Gastrocnemius medialis (tissue), 4 donors: ENCODE measurements around the gene DLL4. TPM values are rescaled to one million over a fixed set of nuclear protein-coding genes. Genes with fewer than 3 reads are reported as not detected.

Source experiments
- ATAC-seq, 2 donors: fragments of 150-250 bp; one replicate each; pipeline ENCODE4 v1.9.1; 2016
- DNase-seq, 2 donors: peaks; one replicate each; pipeline ENCODE4 v3.0.0-alpha.2; 2019
- H3K27ac ChIP-seq, 4 donors: fragments of 200-600 bp; sonication (generic); 1 replicate in 1 of 4; 2 replicates in 3 of 4; pipeline ENCODE4 v1.5.1; 2016 to 2018; ENCODE audit warnings: mild to moderate bottlenecking in 2 of 4, moderate library complexity in 1 of 4
- H3K27me3 ChIP-seq, 3 donors: fragments of 200-600 bp; sonication (generic) in 2 of 3; 1 replicate in 1 of 3; 2 replicates in 2 of 3; pipeline versions ENCODE4 v1.5.1 to v1.6.0; 2016 to 2019; ENCODE audit warnings: mild to moderate bottlenecking in 1 of 3, moderate library complexity in 1 of 3
- H3K36me3 ChIP-seq, 2 donors: fragments of 200-600 bp; sonication (generic) in 1 of 2; one replicate each; pipeline ENCODE4 v1.5.1; 2017 to 2018
- H3K4me1 ChIP-seq, 2 donors: fragments of 200-600 bp; sonication (generic) in 1 of 2; one replicate each; pipeline ENCODE4 v1.5.1; 2016 to 2017; ENCODE audit warnings: mild to moderate bottlenecking in 2 of 2
- H3K4me3 ChIP-seq, 4 donors: fragments of 200-600 bp; sonication (generic) in 3 of 4; 1 replicate in 1 of 4; 2 replicates in 3 of 4; pipeline ENCODE4 v1.5.1; 2016 to 2019; ENCODE audit warnings: mild to moderate bottlenecking in 2 of 4
- H3K9me3 ChIP-seq, 3 donors: fragments of 200-600 bp; sonication (generic) in 2 of 3; 1 replicate in 1 of 3; 2 replicates in 2 of 3; pipeline ENCODE4 v1.5.1; 2016 to 2019
- CTCF ChIP-seq, 5 experiments: fragments of 450-650 bp in 3 of 5; fragments of 200-600 bp in 2 of 5; sonication (generic) in 2 of 5; IDR thresholded peaks in 4 of 5; conservative IDR thresholded peaks in 1 of 5; 1 replicate in 4 of 5; 2 replicates in 1 of 5; pipeline ENCODE4 v1.5.1; 2016 to 2019; ENCODE audit warnings: antibody characterized with exemption in 5 of 5, mild to moderate bottlenecking in 3 of 5, moderate library complexity in 3 of 5
- POLR2A ChIP-seq, 2 donors: fragments of 450-650 bp; IDR thresholded peaks; one replicate each; pipeline ENCODE4 v1.6.1; 2017; ENCODE audit warnings: antibody characterized with exemption in 2 of 2, mild to moderate bottlenecking in 2 of 2, moderate library complexity in 2 of 2
- in situ Hi-C, 4 donors: fragments of 200-750 bp; cut with MboI; loops; one replicate each; pipeline versions ENCODE4 v1.15.0 to v1.8.0; 2017; ENCODE audit warnings: low sequenced_read_pairs in 4 of 4
- intact Hi-C: fragments of 100-400 bp; cut with DNase I; formaldehyde crosslinking; loops from one replicate; pipeline ENCODE4 v1.15.1; 2023; ENCODE audit warnings: low total_unique reads
- total RNA-seq, 4 donors: library from RNA; depleted of rRNA; stranded (reverse); fragments of >200 nt; gene quantifications; one replicate each; pipeline versions ENCODE4 v1.1.0 to v1.2.3, GENCODE V29; 2016

Gene DLL4
- total RNA-seq, 4 donors from 2014 or later: 5.9 to 15.7 (median 8.9) TPM

GRCh38 chr15:40968290-40969085, 39.3 kb downstream of the DLL4 start:
- Histone ChIP-seq H3K27me3 (no peaks in the 10 kb centered on the region), H3K27ac (no peak overlapping the region), H3K9me3 (no peaks in the 10 kb centered on the region), H3K4me3 (no peak overlapping the region), H3K36me3 (no peaks in the 10 kb centered on the region), H3K4me1 (peaks cover 12 to 16% of the 10 kb centered on the region in 2 donors)
- ATAC-seq (no peak), DNase-seq (no peak)
- in situ Hi-C loops: no loop called here
- TF ChIP-seq CTCF (IDR thresholded peaks at IDR 0.05 in 4 of 5, conservative IDR thresholded peaks at IDR 0.05 in 1 of 5): no peak
- no peak for TF ChIP-seq POLR2A (IDR thresholded peaks at IDR 0.05)
- intact Hi-C loops: no loop called here

DNA sequence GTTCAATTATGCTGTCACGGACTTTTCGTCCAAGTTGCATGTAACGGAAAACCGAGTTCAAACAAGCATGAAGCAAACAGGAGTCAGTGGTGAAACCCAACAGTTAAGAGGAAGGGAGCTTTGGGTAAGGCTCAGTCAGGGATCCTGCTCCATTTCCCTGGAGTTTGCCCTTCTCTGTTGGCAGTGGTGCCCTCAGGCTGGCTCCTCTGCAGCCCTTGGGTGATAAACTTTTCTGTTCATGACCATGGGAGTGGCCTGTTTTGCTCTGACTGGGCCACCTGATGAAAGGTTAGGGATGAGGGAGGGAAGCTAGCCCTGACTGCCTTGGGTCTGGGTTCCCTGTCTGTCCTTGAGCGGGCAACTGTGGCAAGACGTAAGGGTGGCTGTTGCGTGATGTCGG, 40.2 kb downstream of the DLL4 start:
- no peak for TF ChIP-seq POLR2A (IDR thresholded peaks at IDR 0.05)
- TF ChIP-seq CTCF (IDR thresholded peaks at IDR 0.05 in 4 of 5, conservative IDR thresholded peaks at IDR 0.05 in 1 of 5): no peak
- in situ Hi-C loops: no loop called here
- no peak for DNase-seq

GRCh38 chr15:40974879-40975278, 45.7 kb downstream of the DLL4 start:
- in situ Hi-C loops: no loop called here
- no peak for ATAC-seq
- Histone ChIP-seq H3K9me3 (no peaks in the 10 kb centered on the region), H3K4me1 (peaks cover 4 to 13% of the 10 kb centered on the region in 2 donors), H3K4me3 (no peak overlapping the region), H3K36me3 (peaks cover 0 to 52% of the 10 kb centered on the region in 2 donors), H3K27me3 (no peaks in the 10 kb centered on the region), H3K27ac (no peak overlapping the region)
- DNase-seq: no peak
- intact Hi-C loops: loop anchor here (5.0 kb wide), 1 partner anchor 33 kb away; no protein-coding TSS in a partner anchor
- TF ChIP-seq CTCF (IDR thresholded peaks at IDR 0.05 in 4 of 5, conservative IDR thresholded peaks at IDR 0.05 in 1 of 5) (no peak), POLR2A (IDR thresholded peaks at IDR 0.05) (no peak)

More for the DNA sequence above, 40.2 kb downstream of the DLL4 start:
- Histone ChIP-seq H3K27me3 (no peaks in the 10 kb centered on the region), H3K4me3 (no peak overlapping the region), H3K9me3 (no peaks in the 10 kb centered on the region), H3K27ac (no peak overlapping the region), H3K4me1 (peaks cover 12 to 16% of the 10 kb centered on the region in 2 donors), H3K36me3 (peaks cover 0 to under 1% of the 10 kb centered on the region in 2 donors)
- intact Hi-C loops: no loop called here
- no peak for ATAC-seq

- H3K9me3 ChIP-seq: no peaks in the 10 kb centered on the region
- no peak overlapping the region for H3K4me3 ChIP-seq
- H3K27ac ChIP-seq: peak overlapping the region in 2 of 4 donors; percentile 38 to 52
- H3K27me3 ChIP-seq: no peaks in the 10 kb centered on the region
- H3K36me3 ChIP-seq: peaks cover 0 to 72% of the 10 kb centered on the region in 2 donors
- no peak for ATAC-seq
- DNase-seq: no peak
- TF ChIP-seq CTCF (IDR thresholded peaks at IDR 0.05 in 4 of 5, conservative IDR thresholded peaks at IDR 0.05 in 1 of 5) (no peak), POLR2A (IDR thresholded peaks at IDR 0.05) (no peak)
- intact Hi-C loops (loop anchor here (5.0 kb wide), 1 partner anchor 35 kb away; no protein-coding TSS in a partner anchor), in situ Hi-C loops (no loop called here)
- H3K4me1 ChIP-seq: peaks cover 4 to 13% of the 10 kb centered on the region in 2 donors
Measured at GRCh38 chr15:40976819-40977218, 47.7 kb downstream of the DLL4 start.
